Measurements from ENCODE around the gene PKMYT1. TPM values are rescaled to one million over a fixed set of nuclear protein-coding genes. Genes with fewer than 3 reads are reported as not detected.

PKMYT1 gene
- total RNA-seq, 1 experiment from 2014 or later, result 14.8 TPM

Small RNA genes lying within 50 kb of the gene (small RNA-seq; reads per million reads assigned to genes)
- gene LINC00514, result 0 reads per million in 2 experiments

Other genes with a start within 250 kb of the PKMYT1 start
- 63.3 and 94.6 TPM in 2 replicates for gene SRRM2, start 227.8 kb downstream of the PKMYT1 start, total RNA-seq (2014; rRNA removed; shearing (Covaris generic))
- gene ELOB, start 203.2 kb downstream of the PKMYT1 start, total RNA-seq (2014; rRNA removed; shearing (Covaris generic)), result 125 and 162 TPM in 2 replicates
- gene PRSS33, start 192.9 kb downstream of the PKMYT1 start, total RNA-seq (2014; rRNA removed; shearing (Covaris generic)), result not detected in 2 replicates
- gene PRSS41, start 182.0 kb downstream of the PKMYT1 start, total RNA-seq (2014; rRNA removed; shearing (Covaris generic)), result not detected in 2 replicates
- gene PRSS21, start 163.2 kb downstream of the PKMYT1 start, total RNA-seq (2014; rRNA removed; shearing (Covaris generic)), result not detected in 2 replicates
- gene ZG16B, start 150.1 kb downstream of the PKMYT1 start, total RNA-seq (2014; rRNA removed; shearing (Covaris generic)), result 13.8 and 18.7 TPM in 2 replicates
- not detected in 2 replicates for gene PRSS22, start 122.3 kb downstream of the PKMYT1 start, total RNA-seq (2014; rRNA removed; shearing (Covaris generic))
- gene FLYWCH2, start 97.2 kb downstream of the PKMYT1 start, total RNA-seq (2014; rRNA removed; shearing (Covaris generic)), result 80.1 and 88.9 TPM in 2 replicates
- 26.6 and 29.4 TPM in 2 replicates for gene FLYWCH1, start 68.5 kb downstream of the PKMYT1 start, total RNA-seq (2014; rRNA removed; shearing (Covaris generic))
- gene KREMEN2, start 16.2 kb downstream of the PKMYT1 start, total RNA-seq (2014; rRNA removed; shearing (Covaris generic)), result 1.5 and 2.7 TPM in 2 replicates
- 19.0 and 24.4 TPM in 2 replicates for gene PAQR4, start 11.1 kb downstream of the PKMYT1 start, total RNA-seq (2014; rRNA removed; shearing (Covaris generic))
- gene CLDN9, start 32.5 kb upstream of the PKMYT1 start, total RNA-seq (2014; rRNA removed; shearing (Covaris generic)), result 0.05 and 0.14 TPM in 2 replicates
- gene CLDN6, start 37.7 kb upstream of the PKMYT1 start, total RNA-seq (2014; rRNA removed; shearing (Covaris generic)), result not detected in 2 replicates
- gene TNFRSF12A, start 39.9 kb upstream of the PKMYT1 start, total RNA-seq (2014; rRNA removed; shearing (Covaris generic)), result 249 and 347 TPM in 2 replicates
- gene HCFC1R1, start 43.5 kb upstream of the PKMYT1 start, total RNA-seq (2014; rRNA removed; shearing (Covaris generic)), result 29.3 and 33.4 TPM in 2 replicates
- 30.3 and 35.2 TPM in 2 replicates for gene THOC6, start 43.6 kb upstream of the PKMYT1 start, total RNA-seq (2014; rRNA removed; shearing (Covaris generic))
- not detected in 2 replicates for gene BICDL2, start 56.5 kb upstream of the PKMYT1 start, total RNA-seq (2014; rRNA removed; shearing (Covaris generic))
- 0.14 and 0.25 TPM in 2 replicates for gene MMP25, start 66.1 kb upstream of the PKMYT1 start, total RNA-seq (2014; rRNA removed; shearing (Covaris generic))
- 0.38 and 0.47 TPM in 2 replicates for gene IL32, start 85.2 kb upstream of the PKMYT1 start, total RNA-seq (2014; rRNA removed; shearing (Covaris generic))
- gene ZSCAN10, start 118.8 kb upstream of the PKMYT1 start, total RNA-seq (2014; rRNA removed; shearing (Covaris generic)), result 0.05 and 0.38 TPM in 2 replicates
- gene ZNF205, start 132.1 kb upstream of the PKMYT1 start, total RNA-seq (2014; rRNA removed; shearing (Covaris generic)), result 12.0 and 13.5 TPM in 2 replicates
- 4.5 and 5.0 TPM in 2 replicates for gene ZNF213, start 154.6 kb upstream of the PKMYT1 start, total RNA-seq (2014; rRNA removed; shearing (Covaris generic))
- 0.58 and 0.67 TPM in 2 replicates for gene OR1F1, start 207.8 kb upstream of the PKMYT1 start, total RNA-seq (2014; rRNA removed; shearing (Covaris generic))

Measured in NCI-H460 (cell line).